Measurements from ENCODE around the gene DACT2.
"Not testable (repeated sequence)": the region's sequence is repeated elsewhere in the genome, so short reads cannot be mapped to it uniquely, and the experiment has no call there.

DACT2 gene

DNA sequence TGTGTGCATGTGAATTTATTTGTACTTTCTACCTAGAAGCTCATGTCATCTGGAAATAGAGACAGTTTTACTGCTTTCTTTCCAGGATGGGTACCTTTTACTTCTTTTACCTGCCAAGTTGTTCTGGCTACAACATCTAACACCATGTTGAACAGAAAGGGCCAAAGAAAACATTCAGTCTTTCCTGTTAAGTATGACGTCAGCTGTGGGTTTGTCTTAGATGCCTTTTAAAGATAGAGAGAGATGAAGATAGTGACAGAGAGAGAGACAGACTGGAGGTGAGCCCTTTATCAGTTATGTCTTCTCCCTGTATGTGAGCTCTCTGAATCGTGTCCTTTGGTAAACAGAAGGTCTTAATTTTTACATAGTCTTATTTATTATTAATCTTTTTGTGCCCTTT, 3.4 kb upstream of the DACT2 start:
- no peak for DNase-seq (ENCODE audit: low read depth in 2 of 2, low spot score in 1 of 2)

DNA sequence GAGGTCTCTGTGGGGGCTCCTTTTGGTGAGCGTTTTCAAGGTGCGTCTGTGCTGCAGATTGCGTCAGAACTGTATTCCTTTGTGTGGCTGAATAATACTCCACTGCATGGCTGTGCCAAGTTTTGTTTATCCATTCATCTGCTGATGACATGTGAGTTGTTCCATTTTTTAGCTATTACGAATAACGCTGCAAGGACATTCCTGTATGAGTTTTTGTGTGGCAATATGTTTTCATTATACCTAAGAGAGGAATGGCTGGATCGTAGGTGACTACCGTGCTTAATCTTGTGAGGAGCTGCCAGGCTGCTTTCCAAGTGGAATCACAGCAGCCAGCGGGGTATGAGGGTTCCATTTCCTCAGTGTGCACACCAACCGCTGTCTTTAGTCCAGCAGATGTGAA, 1.1 kb upstream of the DACT2 start:
- DNase-seq (ENCODE audit: low read depth in 2 of 2, low spot score in 1 of 2) = no peak

DNA sequence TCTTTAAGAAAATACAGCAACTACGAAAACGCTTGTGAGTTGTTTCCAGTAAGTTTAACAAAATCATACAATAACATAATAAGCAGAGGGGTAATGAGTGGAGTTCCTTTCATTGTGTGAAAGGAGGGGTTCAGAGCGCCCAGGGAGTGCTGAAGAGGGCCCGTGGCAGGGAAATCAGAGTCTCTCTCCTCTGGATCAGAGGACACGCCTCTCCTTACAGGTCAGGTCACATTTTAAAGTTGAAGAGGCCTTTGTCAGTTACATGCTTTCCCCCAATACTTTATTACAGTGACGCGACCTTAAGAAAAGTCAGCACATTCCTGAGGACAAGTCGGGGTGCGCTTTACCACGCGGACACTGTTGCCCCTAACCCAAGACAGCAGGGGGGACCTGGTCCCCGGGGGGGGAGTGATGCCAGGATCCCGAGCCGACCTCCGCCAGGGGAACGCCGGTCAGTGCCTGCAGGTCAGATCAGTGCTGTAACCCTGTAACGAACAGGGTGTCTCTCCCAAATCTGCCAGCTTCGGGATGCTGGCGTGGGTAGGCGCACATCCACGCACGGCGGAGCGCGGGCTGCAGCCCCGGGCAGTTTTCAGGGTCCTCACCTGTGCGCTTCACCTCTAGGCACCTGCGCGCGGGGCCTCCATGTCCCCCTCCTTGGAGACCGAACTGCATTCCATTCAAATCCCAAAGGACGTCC, 848 bp downstream of the DACT2 start:
- no peak for DNase-seq (ENCODE audit: low read depth in 2 of 2, low spot score in 1 of 2)

DNA sequence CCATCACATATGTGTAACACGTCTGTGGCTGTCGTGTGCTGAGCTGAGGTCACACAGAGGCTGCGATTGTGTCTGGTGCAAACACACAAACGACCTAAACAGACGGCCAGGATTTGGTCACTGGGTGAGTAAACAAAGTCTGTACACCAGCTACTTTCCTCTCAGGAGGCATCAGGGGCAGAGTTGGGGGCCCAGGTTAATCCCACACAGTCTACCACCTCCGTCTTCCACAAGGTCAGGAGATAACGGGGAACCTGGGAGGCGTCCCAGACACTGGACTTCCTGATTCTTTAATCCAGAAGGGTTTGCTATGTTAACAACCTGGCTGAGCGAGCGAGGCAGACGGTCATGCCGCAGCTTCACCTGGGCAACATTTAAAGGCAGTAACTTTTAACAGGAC, 1.5 kb downstream of the DACT2 start:
- DNase-seq (ENCODE audit: low read depth in 2 of 2, low spot score in 1 of 2) = no peak

DNA sequence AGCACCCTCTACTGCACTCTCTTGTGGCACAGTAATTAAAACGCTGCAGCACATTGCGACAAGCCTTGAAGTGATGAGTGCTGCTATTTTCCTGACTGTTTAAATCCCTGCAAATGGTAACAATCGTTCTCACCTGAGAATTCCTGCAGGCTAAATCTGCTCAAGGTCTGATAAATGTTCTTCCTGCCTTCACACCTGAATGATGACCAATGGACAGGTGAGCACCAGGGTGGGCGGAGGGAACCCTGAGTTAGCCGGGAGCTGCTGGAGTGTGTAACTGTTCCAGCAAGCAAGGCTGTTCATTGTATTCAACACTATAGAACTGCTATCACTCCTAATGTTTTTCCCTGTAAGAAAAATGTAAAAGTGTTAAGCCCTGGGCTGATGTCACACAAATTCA, 4.0 kb downstream of the DACT2 start:
- no peak for DNase-seq (ENCODE audit: low read depth in 2 of 2, low spot score in 1 of 2)

DNA sequence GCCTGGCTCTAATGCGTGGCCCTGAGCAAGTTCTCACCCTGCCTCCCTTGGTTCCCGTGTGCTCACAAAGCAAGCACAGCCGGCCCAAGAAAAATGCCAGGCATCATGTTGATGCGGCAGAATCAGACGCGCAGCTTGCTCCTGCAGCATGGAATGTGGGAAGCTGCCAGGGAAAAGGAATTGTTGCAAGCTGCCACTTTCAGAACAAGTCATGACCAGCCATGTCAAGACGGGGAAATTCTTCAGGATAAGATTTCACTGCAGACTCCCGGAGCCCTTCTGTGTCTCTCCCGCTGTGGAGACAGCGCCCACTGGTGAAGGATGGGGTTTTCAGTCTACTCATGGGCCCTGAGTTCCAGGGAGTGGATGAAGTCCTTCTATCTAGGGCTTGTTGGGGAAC, 4.6 kb downstream of the DACT2 start:
- no peak for DNase-seq (ENCODE audit: low read depth in 2 of 2, low spot score in 1 of 2)

DNA sequence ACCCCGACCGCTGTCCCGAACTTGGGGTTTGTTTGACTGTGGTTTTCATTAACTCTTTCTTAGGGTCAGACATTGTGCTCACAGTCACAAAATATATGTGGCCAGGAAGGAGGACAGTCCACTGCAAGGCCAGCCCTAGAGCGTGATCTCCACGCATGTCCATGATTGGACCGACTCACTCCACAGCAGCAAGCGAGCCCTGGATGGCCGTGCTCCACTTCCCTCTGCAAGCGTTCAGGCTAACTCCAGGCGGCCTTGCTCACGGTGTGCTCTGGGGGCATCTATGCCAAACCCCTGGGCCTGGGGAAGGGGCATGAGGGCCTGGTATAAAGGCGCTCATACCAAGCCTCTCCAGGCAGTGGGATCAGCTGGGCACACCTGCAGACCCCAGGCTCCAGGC, 5.6 kb downstream of the DACT2 start:
- no peak for DNase-seq (ENCODE audit: low read depth in 2 of 2, low spot score in 1 of 2)

DNA sequence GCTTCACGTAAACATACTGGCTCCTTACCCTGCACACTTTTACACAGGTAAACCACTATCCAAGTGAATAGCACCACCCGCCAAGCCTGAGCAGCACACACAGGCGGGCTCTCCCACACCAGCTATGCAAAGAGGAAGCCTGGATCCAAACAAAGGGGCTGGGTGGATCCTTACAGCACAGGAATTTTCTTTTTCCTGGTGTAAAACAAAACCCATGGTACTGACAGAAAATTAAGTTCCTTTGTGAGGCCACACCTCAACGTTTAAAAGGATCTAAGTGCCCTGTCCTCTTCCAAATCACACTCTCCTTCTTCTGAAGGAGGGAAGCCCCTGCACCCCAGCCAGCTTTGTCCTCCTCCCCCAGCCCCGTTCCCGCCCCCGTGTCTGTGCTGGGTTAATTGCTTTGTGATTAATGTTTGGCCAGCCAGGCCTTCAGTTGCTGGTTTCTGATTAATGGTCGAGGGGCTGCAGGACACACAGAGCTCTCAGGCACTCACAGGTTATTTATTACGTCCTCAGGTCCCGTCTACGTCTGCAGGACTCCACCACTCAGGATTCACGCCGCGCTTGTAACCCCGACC, 6.1 kb downstream of the DACT2 start:
- DNase-seq (ENCODE audit: low read depth in 2 of 2, low spot score in 1 of 2) = no peak

DNA sequence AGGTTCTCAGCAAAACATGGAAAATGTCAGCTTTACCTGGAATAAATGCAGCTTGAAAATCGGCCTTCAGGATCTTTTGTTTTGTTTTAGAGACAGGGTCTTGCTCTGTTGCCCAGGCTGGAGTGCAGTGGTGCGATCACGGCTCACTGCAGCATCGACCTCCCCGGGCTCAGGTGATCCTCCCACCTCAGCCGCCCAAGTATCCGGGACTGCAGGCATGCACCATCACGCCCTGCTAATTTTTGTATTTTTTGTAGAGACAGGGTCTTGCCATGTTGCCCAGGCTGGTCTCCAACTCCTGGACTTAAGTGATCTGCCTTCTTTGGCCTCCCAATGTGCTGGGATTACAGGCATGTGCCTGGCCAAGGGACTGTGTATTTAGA, 7.5 kb downstream of the DACT2 start:
- not testable (repeated sequence) for DNase-seq (ENCODE audit: low read depth in 2 of 2, low spot score in 1 of 2)

DNA sequence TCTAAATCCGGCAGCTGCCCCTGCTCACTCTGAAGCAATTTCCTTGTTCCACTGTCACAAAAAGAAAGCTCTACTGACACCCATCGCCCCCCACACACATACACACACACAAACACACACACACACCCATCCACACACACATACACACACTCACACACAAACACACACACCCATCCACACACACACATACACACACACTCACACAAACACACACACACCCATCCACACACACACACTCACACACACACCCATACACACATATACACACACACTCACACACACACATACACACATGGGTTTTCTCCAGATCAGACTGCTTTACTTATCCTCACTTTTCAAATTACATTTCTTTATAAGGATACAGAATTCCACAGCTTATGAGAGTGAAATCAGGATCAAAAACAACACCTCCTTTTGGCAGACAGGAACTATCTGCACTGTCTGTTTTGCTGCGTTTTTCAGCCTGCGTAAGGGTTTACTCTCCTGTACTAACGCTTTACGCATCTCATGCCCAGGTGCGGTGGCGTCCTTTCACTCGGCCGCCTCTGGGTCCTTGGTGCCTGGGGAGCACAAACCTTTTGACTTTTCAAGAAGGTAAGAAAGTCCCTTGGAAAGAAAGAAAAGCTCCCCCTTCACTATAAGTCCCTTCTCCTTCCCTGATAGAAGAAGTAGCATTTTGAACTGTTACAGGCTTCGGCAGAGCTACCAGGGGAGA, 8.0 kb downstream of the DACT2 start:
- no peak for DNase-seq (ENCODE audit: low read depth in 2 of 2, low spot score in 1 of 2)

DNA sequence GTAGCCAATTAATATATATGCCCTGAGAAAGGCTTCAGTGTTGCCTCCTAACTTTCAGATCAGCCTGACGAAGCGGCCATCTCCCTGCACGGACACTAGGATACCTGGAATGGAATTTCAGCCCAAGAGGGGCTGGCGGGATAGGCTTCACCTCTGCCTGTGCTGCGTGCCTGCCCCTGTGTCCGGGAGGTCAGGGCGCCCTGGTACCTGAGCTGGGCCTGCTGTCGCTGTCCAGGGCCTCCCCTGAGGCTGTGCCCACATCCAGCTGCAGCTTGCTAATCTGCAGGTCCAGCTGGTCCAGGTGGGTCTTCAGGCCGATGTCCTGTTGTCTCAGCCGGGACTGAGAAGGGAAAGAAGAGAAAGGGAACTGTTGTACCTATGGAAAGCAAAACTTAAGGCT, 8.6 kb downstream of the DACT2 start:
- no peak for DNase-seq (ENCODE audit: low read depth in 2 of 2, low spot score in 1 of 2)

DNA sequence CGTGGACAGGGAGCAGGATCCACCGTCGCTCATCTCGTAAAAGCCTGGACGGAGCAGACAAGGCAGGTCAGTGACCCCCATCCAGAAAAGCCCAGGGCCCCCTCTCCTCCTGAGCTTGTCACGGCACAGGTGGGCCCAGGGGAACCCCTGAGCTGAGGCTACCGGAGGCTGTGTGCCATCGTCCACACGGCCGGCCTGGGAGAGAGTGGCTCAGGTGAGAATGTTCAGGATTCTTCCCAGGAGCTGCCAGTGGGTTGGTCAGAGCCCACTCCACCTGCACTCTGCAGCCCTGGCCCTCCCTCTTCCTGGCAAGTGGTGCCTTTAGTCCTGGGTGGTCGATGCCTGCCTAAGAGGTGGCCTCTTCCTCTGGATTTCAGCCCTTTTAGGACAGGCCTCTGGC, 9.2 kb downstream of the DACT2 start:
- no peak for DNase-seq (ENCODE audit: low read depth in 2 of 2, low spot score in 1 of 2)

DNA sequence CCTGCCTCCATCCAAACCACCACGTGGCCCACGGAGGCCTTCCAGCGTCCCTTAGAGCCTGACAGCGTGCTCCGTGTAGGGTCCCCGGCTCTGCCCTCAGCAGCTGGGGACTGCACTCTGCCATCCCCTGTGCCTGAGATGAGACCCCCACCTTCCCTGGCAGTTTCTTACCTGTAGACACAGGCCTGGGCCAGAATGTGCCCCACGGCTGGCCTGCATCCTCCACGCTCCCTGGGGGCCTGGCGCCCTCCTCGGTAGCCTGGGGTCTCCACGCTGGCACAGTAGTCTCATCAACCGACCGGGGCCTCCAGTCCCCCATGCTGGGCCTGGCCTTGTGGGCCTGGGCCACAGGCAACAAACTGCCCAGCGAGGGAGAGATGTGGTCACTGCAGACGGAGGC, 9.6 kb downstream of the DACT2 start:
- DNase-seq (ENCODE audit: low read depth in 2 of 2, low spot score in 1 of 2) = no peak

DNA sequence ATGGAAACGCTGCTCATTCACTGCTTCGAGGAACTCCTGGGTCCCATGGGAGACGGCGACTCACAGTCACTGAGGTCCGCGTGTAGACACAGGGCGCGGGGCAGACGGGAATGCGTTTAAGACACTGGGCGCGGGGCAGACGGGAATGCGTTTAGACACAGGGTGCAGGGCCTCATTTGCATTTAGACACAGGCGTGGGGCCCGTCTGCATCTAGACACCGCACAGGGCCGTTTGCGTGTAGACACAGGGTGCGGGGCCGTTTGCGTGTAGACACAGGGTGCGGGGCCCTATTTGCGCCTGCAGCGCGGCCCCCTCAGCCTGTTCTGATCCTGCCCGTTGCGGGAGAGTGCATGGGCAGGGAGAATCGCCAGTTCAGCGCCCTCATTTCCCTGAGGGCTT, 10.4 kb downstream of the DACT2 start:
- no peak for DNase-seq (ENCODE audit: low read depth in 2 of 2, low spot score in 1 of 2)

DNA sequence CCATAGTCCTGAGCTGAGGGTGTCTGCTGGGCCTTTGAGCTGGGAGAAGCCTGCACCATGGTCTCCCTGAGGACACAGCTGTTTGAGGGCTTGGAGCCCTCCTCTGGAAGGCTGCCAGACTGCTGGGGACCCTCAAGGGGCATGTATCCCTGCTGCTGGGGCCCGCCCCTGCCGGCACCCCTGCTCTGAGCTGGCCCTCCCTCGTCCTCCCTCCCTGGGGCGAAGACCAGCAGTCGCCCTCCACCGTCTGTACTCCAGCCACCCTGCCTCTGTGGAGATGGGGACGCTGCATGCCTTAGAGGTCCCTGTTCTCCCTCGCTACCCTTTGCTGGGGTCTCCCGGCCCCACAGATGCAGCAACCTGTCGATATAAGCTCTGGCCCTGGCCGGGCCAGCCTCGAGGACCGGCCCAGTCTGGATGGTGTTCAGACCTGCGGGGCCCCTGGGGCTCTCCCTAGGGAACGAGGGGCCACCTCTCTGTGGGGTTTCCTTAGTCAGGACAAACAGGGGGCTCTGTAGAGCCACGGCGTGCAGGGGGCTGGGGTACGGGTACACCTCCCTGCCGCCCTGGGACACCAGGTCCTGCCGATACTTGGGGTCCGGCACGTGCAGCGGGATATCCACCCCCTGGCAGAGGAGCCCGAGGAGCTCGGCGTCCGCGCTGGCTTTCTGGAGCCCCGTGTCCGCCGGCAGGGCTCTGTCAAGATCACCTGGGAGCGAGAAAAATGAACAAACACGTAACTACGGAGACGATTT, 11.0 kb downstream of the DACT2 start:
- no peak for DNase-seq (ENCODE audit: low read depth in 2 of 2, low spot score in 1 of 2)

DNA sequence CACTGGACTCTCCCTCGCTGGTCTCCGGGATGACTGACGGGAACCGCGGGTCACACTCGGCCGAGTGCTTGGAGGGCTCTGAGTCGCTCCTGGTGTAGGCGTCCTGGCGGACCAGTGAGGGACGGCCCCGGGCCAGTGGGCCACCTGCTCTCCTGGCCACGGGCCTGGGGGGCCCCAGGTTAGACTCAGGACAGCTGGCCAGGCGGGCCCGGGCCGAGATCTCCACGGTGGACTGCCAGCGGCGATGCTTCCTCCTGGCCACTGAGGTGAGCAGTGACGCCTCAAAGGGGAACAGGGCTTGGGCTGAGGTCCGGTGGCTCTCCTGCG, 11.9 kb downstream of the DACT2 start:
- DNase-seq (ENCODE audit: low read depth in 2 of 2, low spot score in 1 of 2) = no peak

DNA sequence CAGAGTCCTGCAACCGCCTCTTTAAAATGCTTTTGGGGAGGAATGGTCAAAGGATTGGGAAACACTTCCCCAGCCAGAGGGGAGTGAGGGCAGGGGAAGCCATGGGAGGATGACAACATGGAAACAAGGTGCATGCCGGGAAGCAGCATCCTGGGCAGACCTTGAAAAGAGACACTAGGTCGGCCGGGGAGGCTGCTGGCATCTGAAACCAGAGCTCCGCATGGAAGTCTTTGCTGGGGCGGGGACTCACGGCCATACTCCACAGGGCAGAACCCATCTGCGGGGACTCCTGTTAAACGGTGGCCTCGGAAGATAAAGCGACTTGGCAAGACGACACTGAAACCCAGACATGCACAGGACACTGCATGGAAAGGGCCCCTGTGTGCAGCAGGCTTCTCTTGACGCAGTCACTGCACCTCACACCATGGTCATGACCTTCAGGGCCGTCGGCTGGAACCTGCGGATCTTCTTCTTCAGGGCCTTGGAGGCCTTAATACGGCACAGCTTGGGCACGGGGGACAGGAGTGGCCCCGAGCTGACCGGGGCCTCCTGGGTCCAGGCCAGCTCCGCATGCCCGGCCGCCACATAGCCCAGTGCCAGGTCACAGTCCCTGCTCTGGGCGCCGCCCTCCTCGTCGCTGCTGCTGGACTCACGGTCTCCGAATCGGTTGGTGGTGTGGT, 12.4 kb downstream of the DACT2 start:
- no peak for DNase-seq (ENCODE audit: low read depth in 2 of 2, low spot score in 1 of 2)

DNA sequence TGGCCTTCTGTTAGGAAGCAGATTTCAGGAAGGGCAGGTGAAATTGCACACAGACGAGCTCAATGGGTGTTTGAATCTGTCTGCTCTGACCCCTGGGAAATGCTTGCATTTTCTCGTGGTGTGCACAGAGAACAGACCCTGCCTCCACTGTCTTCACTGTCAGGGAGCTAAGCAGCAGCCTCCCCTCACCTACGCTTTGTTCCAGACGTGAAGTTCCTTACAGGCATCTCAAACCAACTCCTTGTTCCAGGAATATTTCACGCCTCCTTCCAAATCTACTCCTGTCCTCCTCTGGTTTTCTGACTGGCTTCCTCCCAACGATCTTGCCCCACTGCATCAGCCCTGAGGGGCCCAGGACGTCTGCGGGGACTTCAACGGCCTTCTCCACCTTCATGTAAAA, 13.7 kb downstream of the DACT2 start:
- no peak for DNase-seq (ENCODE audit: low read depth in 2 of 2, low spot score in 1 of 2)

DNA sequence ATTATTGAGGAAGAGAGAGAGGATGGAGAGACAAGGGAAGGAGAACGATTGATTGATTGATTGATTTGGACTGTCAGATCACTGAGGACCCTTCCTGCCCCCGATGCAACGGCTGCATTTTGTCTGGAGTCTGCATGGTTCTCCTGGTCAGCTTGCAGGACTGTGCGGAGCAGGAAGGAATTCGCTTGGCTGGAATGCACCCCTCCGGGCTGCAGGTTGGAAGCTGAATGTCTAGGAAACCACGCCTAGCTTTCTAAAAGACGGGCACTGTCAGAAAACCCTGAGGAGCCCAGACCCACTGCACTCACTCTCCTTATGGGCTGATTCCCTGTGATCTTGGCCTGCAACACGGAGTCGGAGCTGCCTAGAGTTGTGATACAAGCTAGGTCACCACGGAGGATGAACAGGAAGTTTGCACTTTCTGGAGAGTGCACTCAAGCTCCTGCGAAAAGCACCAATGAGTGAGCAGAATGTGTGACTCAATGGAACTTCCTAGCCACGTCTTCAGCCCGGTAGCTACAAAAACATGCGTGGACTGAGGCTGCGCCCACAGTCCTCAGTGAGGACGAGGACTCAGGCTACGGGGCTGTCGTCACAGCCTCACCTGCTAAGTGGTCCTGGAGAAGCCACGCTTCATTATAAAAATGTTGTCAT, 14.4 kb downstream of the DACT2 start:
- DNase-seq (ENCODE audit: low read depth in 2 of 2, low spot score in 1 of 2) = no peak

DNA sequence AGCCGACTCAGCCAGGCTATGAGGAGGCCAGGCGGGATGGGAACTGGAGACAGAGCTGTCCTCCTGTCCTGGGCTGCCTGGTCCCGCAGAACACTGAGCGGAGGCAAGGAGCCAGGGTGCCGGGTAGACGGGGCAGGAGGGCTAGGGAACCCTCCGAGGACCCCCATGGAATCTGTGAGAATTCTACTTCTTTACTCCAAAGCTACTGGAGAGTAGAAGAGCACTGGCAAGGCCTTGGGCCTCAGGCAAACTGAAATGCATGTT, 14.9 kb downstream of the DACT2 start:
- DNase-seq (ENCODE audit: low read depth in 2 of 2, low spot score in 1 of 2) = no peak

DNA sequence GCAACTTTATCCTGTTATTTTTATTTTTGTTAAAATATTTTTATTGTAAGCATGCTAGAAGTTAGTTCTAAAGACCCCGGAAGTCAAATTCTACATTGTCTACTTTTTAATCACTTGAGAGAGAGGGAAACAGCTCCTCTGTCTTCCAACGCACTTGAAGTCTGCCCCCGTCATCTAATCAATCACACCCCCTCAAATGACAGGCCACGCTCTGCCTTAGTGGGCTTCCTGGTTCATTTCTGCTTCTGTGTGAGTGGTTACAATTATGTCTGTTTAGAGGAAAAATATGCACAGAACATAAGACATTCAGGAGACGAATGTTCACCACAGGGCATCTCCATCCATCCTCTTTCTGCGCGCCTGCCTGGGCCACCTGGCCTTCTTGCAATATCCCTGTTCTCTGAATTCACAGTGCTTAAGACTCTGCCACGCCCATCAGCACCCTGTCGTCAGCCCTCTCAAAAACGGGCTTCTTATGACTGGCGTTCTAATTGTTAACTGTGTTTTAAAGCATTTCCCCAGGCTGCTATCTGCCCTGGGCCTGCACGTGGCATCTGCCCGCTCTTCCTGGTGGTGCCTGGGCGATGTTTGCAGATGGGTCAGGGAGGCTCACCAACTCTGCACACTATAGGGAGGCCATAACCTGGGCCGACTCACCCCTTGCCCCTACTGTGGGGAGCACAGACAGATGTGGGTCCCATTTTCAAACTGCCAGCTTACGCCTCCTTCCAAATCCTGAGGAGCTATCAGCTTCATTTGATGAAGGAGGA, 15.4 kb downstream of the DACT2 start:
- no peak for DNase-seq (ENCODE audit: low read depth in 2 of 2, low spot score in 1 of 2)

Data from stimulated activated CD8-positive, alpha-beta memory T cell treated with anti-CD3 and anti-CD28 coated beads, Interleukin-4, amount 100 ng/mL, for 1 hour (primary cell).